GM12891 (cell line): ENCODE data around the gene SPA17.

Experiments used
- POLR2A ChIP-seq: IDR thresholded peaks from 2 replicates; pipeline ENCODE4 v1.6.1; 2011; ENCODE audit warnings: low read depth, low read length, control low read depth
- POLR2AphosphoS5 ChIP-seq: IDR thresholded peaks from 2 replicates; pipeline ENCODE4 v1.6.1; 2011; ENCODE audit warnings: low read depth, low read length, control low read depth
- SPI1 ChIP-seq: IDR thresholded peaks from 2 replicates; pipeline ENCODE4 v1.6.1; 2011; ENCODE audit warnings: low read depth, low read length, control low read depth

DNA sequence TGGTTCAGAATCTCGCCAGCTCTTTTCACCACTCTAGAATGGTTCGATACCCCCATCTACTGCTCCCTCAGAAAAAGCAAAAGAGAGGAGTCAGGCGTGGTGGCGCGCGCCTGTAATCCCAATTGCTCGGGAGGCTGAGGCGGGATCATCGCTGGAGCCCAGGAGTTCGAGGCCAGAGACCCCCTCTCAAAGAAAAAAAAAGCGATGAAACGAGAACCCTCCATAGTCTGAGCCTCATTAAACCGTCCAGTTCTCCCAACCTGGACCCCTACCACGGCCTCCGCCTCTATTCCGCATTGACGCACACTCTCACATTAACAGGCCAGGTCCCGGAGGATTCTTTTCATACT is 439 bp downstream of the SPA17 start:
- no peak for TF ChIP-seq POLR2AphosphoS5
- TF ChIP-seq POLR2A: no peak
- TF ChIP-seq SPI1: no peak
